Putamen (tissue), 1 donor: ENCODE results near the gene GAD1.

Source experiments
- DNase-seq: peaks from one replicate; pipeline ENCODE4 v3.0.0-alpha.2; 2016; ENCODE audit warnings: low spot score

The GAD1 gene

DNA sequence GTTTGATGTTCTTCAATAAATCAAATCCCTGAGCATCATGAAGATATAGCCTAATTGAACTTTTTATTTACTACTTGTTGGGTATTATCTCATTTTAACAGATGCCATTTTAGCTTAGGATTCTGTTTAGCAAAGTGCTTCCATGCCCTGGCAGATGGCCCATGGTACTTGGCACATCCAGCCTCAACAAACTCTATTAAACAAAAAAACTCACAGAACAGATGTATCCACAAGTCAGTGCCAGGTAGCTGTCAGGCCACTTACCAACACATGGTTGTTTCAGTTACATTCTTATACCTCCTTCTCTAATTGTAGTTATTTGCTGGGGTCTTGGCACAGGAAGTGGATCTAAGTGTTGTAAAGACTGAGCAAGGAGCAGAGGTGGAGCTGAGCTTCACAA, 29.6 kb downstream of the GAD1 start:
- DNase-seq, result no peak

DNA sequence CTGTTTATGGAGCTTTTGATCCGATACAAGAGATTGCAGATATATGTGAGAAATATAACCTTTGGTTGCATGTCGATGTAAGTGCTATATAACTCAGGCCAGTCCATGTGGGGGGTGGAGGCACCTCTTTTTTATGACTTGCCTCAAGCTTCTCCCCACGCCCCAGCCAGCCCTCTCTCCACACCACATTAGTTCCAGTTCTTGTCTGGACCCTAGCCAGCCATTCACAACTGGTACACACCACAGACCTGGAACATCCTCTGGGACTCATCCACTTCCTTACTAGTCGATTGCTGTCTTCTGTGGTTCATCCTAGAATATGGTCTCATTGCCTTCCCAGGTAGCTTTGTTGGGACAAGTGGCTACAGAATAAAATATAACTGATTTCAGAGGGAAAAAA, 31.0 kb downstream of the GAD1 start:
- DNase-seq, result no peak

DNA sequence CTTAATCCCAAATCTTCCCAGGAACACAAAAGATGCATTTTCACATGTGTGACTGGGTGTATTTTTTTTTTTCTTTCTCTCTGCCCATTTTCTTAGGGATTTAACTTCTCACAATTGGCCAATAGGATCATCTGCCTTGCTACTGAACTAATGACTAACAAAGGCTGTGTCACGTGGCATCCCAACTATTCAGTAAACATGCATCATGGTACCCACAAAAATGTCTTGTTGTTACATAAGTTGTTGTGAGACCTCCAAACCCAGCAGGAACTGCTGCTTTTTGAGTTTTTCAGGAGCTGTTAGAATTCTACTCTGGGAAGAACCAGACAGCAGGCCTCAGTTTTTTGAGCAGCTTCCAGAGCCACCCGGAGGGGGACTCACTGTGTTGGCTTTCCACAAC, 31.9 kb downstream of the GAD1 start:
- DNase-seq, result no peak

GRCh38 chr2:170850251-170850650, 33.6 kb downstream of the GAD1 start:
- DNase-seq, result no peak

- no peak for DNase-seq
Observed at GRCh38 chr2:170851635-170852034, 34.9 kb downstream of the GAD1 start.

DNA sequence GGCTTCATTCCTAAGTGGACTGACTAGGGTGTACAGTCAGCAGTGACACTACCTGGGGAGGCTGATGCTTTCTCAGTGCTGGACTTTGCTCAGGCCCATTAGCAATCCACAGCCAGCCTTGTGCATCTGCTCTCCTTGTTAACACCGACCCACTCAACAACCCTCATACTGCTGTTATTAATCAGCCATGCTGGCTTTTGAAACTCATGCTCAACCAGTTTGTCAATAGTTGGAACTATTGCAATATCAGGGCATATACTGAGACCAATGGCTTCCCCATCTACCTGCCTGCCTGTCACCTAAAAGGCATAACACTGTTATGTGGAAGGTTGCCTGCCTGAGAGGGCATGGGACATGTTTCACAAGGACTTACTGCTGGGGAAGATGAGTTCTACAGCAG, 39.4 kb downstream of the GAD1 start:
- no peak for DNase-seq

GRCh38 chr2:170862286-170862902, 45.7 kb downstream of the GAD1 start:
- no peak for DNase-seq

DNA sequence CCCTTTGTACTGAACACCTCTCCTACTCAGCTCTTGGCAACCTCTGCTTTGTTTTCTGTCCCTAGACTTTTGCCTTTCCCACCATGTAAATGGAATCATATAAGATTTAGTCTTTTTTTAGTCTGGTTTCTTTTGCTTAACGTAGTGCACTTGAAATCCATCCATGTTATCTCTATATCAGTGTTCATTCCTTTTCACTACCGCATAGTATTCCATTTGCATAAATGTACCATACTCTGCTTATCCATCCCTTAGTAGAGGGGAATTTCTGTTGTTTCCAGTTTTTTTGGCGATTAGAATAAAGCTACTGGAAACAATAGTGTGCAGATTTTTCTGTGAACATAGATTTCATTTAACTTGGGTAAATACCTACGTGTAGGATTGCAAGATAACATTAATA, 46.4 kb downstream of the GAD1 start:
- DNase-seq, result no peak

GRCh38 chr2:170869036-170869435, 52.3 kb downstream of the GAD1 start:
- DNase-seq, result no peak

DNA sequence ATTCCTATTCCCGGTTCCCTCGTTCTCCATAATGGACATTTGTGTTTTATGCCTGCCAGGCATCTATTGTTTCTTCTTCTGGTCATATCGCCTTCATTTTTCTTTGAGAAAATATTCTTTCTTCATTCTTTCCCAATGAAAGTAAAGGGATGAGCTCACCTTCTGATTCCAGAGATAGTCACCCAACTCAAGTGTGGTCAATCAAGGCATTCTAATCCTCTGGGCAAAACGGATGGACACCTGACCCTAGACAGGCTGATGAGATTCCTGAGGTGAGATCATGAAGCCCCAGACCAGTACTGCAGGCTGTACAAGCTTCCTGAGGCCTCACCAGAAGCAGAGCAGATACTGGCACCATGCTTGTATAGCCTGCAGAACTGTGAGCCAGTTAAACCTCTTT, 52.8 kb downstream of the GAD1 start:
- no peak for DNase-seq

DNA sequence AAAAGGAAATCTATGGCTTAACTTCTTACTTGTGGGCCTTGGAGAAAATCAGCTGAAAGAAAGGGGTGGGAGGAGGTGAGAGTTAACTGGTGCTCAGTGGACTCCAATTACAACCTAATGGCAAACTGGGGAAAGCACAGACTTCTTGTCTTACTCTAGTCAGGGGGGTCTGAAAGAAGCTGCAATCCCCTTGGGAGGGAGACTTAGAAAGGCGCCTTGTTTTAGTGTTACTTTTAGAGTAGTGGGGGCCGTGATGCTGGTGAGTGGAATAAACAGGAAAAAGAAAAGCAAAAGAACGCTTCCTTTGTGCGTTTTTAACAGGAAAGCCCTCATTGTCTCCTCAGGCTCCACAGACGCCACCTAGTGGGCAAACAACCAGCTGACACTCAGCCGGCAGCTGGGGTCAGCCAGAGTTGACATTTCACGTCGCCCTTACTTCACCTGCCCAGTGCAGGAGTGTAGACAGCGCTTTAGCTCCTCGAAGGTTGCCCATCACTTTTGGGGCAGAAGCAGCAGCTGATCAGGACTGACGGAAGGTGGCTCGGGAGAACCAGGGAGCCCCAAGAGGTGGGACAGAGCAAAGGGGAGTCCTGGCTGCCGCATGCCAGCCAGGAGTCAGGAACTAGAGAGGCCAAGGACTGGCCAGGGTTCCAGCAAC, 56.5 kb downstream of the GAD1 start:
- DNase-seq, result peak; percentile 51

DNA sequence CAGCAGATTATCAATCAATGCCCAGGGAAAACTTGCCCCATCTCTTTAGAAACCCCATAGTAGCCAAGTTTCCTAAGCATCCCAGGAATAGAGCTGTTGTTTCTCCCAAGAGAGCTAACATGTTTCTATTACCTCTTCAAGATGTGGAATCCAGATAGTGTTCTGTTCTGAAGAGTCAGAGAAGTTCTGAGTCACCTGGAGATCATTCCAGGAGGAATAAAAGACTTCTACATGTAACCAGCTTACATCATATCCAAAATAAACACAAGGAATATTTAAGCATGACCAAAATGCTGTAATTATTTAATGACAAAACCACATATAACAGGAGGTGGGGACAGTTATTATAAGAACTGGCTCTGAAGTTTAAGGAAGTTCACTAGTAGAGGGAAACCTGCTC, 61.4 kb downstream of the GAD1 start:
- no peak for DNase-seq

DNA sequence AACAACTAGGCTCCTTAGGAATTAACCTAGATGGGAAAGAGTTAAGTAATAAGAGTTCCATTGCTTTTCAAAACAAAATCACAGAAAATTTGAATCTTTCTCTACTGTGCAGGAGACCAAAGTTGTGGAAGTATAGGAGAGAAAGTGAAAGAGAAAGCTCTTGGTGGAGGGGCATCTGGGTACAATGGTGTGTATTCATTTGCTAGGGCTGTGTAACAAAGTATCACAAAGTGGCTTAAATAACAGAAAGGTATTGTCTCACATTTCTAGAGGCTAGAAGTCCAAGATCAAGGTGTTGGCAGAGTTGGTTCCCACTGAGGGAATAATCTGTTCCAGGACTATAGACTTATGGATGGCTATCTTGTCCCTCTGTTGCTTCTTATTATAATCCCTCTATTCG, 61.8 kb downstream of the GAD1 start:
- DNase-seq, result no peak

DNA sequence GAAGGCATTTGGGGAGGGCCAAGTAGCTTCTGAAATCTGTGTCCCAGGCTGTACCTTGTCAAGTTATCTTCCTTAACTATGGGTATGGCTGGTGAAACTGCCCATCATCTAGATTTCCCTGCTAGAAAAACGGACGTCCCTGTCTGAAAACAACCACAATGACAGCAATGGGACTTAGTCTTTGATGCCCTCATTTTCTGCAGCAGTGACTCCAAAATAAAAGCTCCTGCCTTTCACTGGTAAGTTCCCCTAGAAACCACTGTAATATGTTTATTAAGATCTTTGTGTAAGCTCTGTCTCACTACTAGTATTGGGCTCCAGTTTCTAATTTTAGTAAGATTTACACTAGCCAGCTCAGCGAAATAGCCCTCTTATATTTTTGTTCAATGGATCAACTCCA, 65.2 kb downstream of the GAD1 start:
- no peak for DNase-seq

- no peak for DNase-seq
Observed at GRCh38 chr2:170882758-170883157, 66.1 kb downstream of the GAD1 start.

DNA sequence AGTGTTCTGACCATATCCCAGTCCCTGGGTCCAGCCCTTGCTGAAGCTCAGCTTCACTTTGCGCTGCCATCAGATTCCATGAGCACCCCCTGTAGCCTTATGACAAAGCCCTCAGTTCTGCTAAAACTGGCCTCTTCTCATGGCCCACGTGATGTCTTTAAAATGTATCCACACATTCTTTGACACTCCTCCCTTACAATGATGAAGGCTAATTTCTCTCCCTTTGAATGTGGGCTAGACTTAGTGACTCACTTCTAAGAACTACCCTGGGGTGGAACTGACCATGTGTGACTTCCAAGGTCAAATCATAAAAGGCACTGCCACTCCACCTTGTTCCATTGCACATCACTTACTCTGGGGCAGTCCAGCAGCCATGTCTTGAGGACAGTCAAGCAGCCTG, 67.0 kb downstream of the GAD1 start:
- no peak for DNase-seq

- no peak for DNase-seq
Observed at GRCh38 chr2:170885130-170885791, 68.6 kb downstream of the GAD1 start.

DNA sequence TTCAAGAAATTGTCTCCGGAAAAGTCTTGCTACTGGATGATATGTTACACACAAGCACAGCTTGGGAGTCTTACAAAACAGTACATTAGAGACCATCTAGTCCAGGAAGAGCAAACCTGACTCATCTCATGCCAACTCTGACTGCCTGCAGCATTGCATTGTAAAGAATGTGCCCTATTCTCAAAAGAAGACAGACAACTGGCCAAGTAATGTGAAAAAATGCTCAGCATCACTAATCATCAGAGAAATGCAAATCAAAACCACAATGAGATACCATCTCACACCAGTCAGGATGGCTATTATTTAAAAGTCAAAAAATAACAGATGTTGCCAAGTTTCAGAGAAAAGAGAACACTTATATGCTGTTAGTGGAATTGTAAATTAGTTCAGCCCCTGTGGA, 69.7 kb downstream of the GAD1 start:
- DNase-seq, result no peak

- no peak for DNase-seq
Observed at GRCh38 chr2:170887496-170887895, 70.8 kb downstream of the GAD1 start.

GRCh38 chr2:170887896-170888295, 71.2 kb downstream of the GAD1 start:
- no peak for DNase-seq

GRCh38 chr2:170891893-170892292, 75.2 kb downstream of the GAD1 start:
- no peak for DNase-seq

DNA sequence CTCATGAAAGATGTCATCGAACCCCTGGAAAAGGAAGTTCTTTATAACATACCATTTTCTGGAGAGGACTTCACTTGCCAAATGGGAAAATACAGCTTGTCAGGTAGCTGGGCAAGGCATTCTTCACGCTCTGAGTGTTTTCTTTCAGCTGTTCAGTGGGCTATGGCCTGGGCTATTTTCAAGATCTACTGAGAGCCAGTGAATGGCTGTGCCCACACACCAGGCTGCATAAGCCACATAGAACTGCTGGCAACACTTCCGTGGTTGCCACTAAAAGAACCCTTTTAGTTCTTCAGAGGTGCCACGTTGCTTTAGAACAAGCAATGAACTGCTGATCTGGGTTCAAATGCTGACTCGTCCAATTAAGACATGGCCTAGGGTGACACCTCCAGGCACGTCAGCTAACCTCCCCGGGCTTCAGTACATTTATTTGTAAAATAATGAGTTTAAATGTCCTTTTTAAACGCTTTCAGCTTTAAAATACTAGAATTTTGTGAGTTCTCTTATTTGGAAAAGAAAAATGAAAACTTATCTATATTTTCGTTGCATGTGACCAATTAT, 75.8 kb downstream of the GAD1 start:
- no peak for DNase-seq

- DNase-seq, result no peak
Observed at GRCh38 chr2:170895023-170895757, 78.5 kb downstream of the GAD1 start.
